ENCODE measurements around the gene NSG1. TPM values are rescaled to one million over a fixed set of nuclear protein-coding genes. Genes with fewer than 3 reads are reported as not detected.

Gene NSG1
- total RNA-seq, 3 donors from 2014 or later (not counting 1 experiment from before 2014, with no cell fraction given): 1.2 to 5.8 TPM; not detected in 1

GRCh38 chr4:4406455-4407298 is 19.8 kb downstream of the NSG1 start:
- Mint-ChIP-seq H3K27ac (no peak overlapping the region), H3K4me1 (no peaks in the 10 kb centered on the region), H3K36me3 (no peaks in the 10 kb centered on the region), H3K27me3 (ENCODE audit: low read depth in 2 of 2) (no peaks in the 10 kb centered on the region), H3K9me3 (no peaks in the 10 kb centered on the region), H3K4me3 (no peak overlapping the region)
- WGBS (ENCODE audit: insufficient coverage): 80% methylated on average over 28 of the region's 28 CpGs
- Histone ChIP-seq H3K4me1 (ENCODE audit: control insufficient read depth, insufficient read depth, low read length) (no peaks in the 10 kb centered on the region), H3K36me3 (ENCODE audit: control insufficient read depth, insufficient read depth, low read length) (no peaks in the 10 kb centered on the region), H3K4me3 (ENCODE audit: low read length) (no peak overlapping the region), H3K27me3 (ENCODE audit: control insufficient read depth, insufficient read depth, low read length) (no peaks in the 10 kb centered on the region), H3K9me3 (ENCODE audit: control insufficient read depth, insufficient read depth, low read length) (no peaks in the 10 kb centered on the region), H3K27ac (ENCODE audit: low read length) (no peak overlapping the region)
- TF ChIP-seq, protein P1, sequence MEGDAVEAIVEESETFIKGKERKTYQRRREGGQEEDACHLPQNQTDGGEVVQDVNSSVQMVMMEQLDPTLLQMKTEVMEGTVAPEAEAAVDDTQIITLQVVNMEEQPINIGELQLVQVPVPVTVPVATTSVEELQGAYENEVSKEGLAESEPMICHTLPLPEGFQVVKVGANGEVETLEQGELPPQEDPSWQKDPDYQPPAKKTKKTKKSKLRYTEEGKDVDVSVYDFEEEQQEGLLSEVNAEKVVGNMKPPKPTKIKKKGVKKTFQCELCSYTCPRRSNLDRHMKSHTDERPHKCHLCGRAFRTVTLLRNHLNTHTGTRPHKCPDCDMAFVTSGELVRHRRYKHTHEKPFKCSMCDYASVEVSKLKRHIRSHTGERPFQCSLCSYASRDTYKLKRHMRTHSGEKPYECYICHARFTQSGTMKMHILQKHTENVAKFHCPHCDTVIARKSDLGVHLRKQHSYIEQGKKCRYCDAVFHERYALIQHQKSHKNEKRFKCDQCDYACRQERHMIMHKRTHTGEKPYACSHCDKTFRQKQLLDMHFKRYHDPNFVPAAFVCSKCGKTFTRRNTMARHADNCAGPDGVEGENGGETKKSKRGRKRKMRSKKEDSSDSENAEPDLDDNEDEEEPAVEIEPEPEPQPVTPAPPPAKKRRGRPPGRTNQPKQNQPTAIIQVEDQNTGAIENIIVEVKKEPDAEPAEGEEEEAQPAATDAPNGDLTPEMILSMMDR (IDR thresholded peaks at IDR 0.05): no peak
- DNase-seq: no peak
- intact Hi-C loops (cut with micrococcal nuclease): no loop called here
- ATAC-seq: no peak

DNA sequence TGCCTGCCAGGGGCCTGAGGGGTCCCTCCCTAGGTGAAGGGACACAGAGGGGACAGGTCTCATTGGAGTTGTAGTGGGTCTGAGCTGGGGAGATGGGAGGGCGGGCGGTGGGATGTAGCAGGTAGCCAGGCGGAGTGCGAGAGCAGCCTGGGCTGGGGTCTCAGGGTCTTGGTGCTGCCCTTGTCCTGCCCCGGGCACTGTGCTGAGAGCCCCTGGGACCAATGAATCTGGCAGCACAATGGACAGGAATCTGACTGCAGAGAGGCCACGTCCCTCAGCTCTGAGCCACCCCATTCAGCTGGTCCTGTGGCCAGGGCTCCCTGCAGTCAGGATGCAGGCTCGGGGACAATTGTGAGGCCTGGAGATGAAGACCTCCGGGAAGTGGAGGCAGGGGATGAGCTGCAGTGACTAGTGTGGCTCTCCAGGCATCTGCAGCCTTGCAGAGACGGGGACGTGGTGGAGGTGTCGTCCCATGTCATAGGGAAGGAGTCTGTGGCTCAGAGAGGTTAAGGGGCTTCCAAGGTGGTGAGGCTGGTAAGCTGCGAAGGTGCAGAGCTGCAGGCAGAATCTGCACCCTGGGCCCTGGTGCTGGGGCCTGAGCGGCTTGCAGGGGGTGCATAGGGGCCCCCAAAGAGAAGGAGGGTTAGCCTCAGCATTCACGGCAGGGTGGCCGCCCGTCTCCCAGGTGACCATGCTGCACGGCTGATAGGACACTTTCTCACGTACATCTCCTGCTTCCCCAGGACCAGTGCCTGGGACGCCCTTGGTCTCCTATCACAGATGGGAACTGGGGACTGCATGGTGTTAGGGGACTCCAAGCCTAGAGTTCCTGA is 20.6 kb downstream of the NSG1 start:
- DNase-seq (no peak), ATAC-seq (no peak)
- Histone ChIP-seq H3K27ac (ENCODE audit: low read length) (no peak overlapping the region), H3K4me3 (ENCODE audit: low read length) (no peak overlapping the region), H3K27me3 (ENCODE audit: control insufficient read depth, insufficient read depth, low read length) (no peaks in the 10 kb centered on the region), H3K9me3 (ENCODE audit: control insufficient read depth, insufficient read depth, low read length) (no peaks in the 10 kb centered on the region), H3K4me1 (ENCODE audit: control insufficient read depth, insufficient read depth, low read length) (no peaks in the 10 kb centered on the region), H3K36me3 (ENCODE audit: control insufficient read depth, insufficient read depth, low read length) (no peaks in the 10 kb centered on the region)
- intact Hi-C loops (cut with micrococcal nuclease): no loop called here
- H3K27ac Mint-ChIP-seq: no peak overlapping the region
- TF ChIP-seq, protein P1 (IDR thresholded peaks at IDR 0.05): no peak
- no peaks in the 10 kb centered on the region for H3K27me3 Mint-ChIP-seq (ENCODE audit: low read depth in 2 of 2)
- H3K36me3 Mint-ChIP-seq: no peaks in the 10 kb centered on the region
- H3K4me1 Mint-ChIP-seq: no peaks in the 10 kb centered on the region
- WGBS (ENCODE audit: insufficient coverage): 80% methylated on average over 19 of the region's 19 CpGs
- no peaks in the 10 kb centered on the region for H3K9me3 Mint-ChIP-seq
- no peak overlapping the region for H3K4me3 Mint-ChIP-seq

GRCh38 chr4:4408132-4408523 is 21.2 kb downstream of the NSG1 start:
- 82% methylated on average over 13 of the region's 13 CpGs for WGBS (ENCODE audit: insufficient coverage)
- DNase-seq: no peak

More at GRCh38 chr4:4408132-4408523, 21.2 kb downstream of the NSG1 start:
- Histone ChIP-seq H3K4me3 (ENCODE audit: low read length) (no peak overlapping the region), H3K9me3 (ENCODE audit: control insufficient read depth, insufficient read depth, low read length) (no peaks in the 10 kb centered on the region), H3K27me3 (ENCODE audit: control insufficient read depth, insufficient read depth, low read length) (no peaks in the 10 kb centered on the region), H3K36me3 (ENCODE audit: control insufficient read depth, insufficient read depth, low read length) (no peaks in the 10 kb centered on the region), H3K4me1 (ENCODE audit: control insufficient read depth, insufficient read depth, low read length) (no peaks in the 10 kb centered on the region), H3K27ac (ENCODE audit: low read length) (no peak overlapping the region)
- H3K4me1 Mint-ChIP-seq: no peaks in the 10 kb centered on the region
- intact Hi-C loops (cut with micrococcal nuclease): no loop called here
- no peaks in the 10 kb centered on the region for H3K9me3 Mint-ChIP-seq
- no peak for ATAC-seq
- no peaks in the 10 kb centered on the region for H3K36me3 Mint-ChIP-seq
- H3K4me3 Mint-ChIP-seq: no peak overlapping the region
- no peak overlapping the region for H3K27ac Mint-ChIP-seq
- TF ChIP-seq, protein P1 (IDR thresholded peaks at IDR 0.05): no peak
- no peaks in the 10 kb centered on the region for H3K27me3 Mint-ChIP-seq (ENCODE audit: low read depth in 2 of 2)
